Vagina (tissue), 2 donors: ENCODE results near the gene MSRB1. TPM values are rescaled to one million over a fixed set of nuclear protein-coding genes. Genes with fewer than 3 reads are reported as not detected.

ENCODE experiments used
- DNase-seq, 2 donors: peaks; one replicate each; pipeline ENCODE4 v3.0.0-alpha.2; 2017; ENCODE audit errors: extremely low spot score in 2 of 2
- H3K27ac ChIP-seq: fragments of 200-600 bp; sonication (generic); one replicate; pipeline ENCODE4 v1.5.1; 2019
- H3K27me3 ChIP-seq: fragments of 200-600 bp; sonication (generic); one replicate; pipeline ENCODE4 v1.5.1; 2019
- H3K36me3 ChIP-seq, 2 donors: fragments of 200-600 bp; sonication (generic); one replicate each; pipeline ENCODE4 v1.5.1; 2017 to 2019
- H3K4me1 ChIP-seq: fragments of 200-600 bp; sonication (generic); one replicate; pipeline ENCODE4 v1.5.1; 2019
- H3K4me3 ChIP-seq, 2 donors: fragments of 200-600 bp; sonication (generic); 1 replicate in 1 of 2; 2 replicates in 1 of 2; pipeline ENCODE4 v1.5.1; 2016 to 2019
- H3K9me3 ChIP-seq: fragments of 200-600 bp; sonication (generic); one replicate; pipeline ENCODE4 v1.5.1; 2019
- POLR2A ChIP-seq, 2 donors: fragments of 450-650 bp; IDR thresholded peaks; one replicate each; pipeline ENCODE4 v1.6.1; 2017; ENCODE audit warnings: antibody characterized with exemption in 2 of 2, mild to moderate bottlenecking in 2 of 2, moderate library complexity in 2 of 2
- POLR2AphosphoS5 ChIP-seq, 2 donors: sonication (generic); formaldehyde crosslinking; IDR thresholded peaks; one replicate each; pipeline ENCODE4 v1.9.0; 2017; ENCODE audit warnings: antibody characterized with exemption in 2 of 2, mild to moderate bottlenecking in 2 of 2, low read depth in 1 of 2; ENCODE audit not compliant: insufficient read depth in 1 of 2
- intact Hi-C: fragments of 100-400 bp; cut with DNase I; formaldehyde crosslinking; loops from one replicate; pipeline ENCODE4 v1.15.1; 2023
- total RNA-seq: library from RNA; depleted of rRNA; stranded (reverse); fragments of >200 nt; gene quantifications from one replicate; pipeline ENCODE4 v1.2.3, GENCODE V29; 2016
- TF ChIP-seq, protein P1 (sequence below), 3 experiments: fragments of 450-650 bp in 2 of 3; fragments of 200-600 bp in 1 of 3; sonication (generic) in 1 of 3; IDR thresholded peaks; one replicate each; pipeline ENCODE4 v1.5.1; 2017 to 2019; ENCODE audit warnings: antibody characterized with exemption in 3 of 3, mild to moderate bottlenecking in 2 of 3, moderate library complexity in 2 of 3

MSRB1 gene
- total RNA-seq = 53.0 TPM

DNA sequence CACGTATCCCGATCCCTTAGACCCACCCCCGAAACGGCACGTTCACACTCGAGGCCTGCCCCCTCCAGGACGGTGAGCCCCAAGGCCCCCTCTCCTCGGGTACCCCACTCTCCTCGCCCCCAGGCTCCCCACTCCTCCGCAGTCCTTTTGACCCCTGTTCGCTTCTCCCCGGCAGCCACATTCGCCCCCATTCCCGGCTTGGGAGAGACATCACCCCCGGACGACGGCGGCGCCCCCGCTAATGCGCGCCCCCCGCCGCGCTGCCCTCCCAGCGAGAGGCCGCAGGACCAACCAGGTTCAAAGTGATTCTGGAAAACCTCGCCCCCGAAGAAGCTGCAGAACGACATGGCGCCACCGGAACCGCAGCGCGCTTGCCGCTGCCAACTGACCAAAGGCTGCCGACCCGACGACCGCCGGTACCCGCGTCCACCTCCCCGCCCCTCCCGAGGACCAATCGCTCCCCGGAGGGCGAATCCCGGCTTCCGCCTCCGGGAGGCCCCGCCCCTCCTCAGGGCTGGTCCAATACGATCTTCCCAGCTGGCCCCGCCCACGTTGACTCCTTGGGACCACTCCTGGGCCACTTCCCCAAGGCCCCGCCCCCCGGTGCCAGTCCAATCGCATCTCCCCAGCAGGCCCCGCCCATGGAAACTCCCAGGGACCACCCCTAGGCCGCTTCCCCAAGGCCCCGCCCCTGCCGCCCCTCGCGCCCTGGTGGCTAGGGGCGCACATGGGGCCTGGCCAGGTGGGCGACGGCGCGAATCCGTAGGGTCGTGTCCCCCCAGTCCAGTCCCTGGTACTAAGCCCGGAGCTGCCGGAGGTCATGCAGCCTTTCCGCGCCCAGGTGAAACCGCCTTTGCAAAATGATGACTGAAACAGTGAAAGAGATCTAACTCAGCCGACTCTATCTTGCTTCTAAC lies at the start of gene MSRB1:
TSS of gene MSRB1 (minus strand) at position 390 of the 917 bp plus-strand sequence. CDS start at position 347, 43 bp downstream.
- intact Hi-C loops = no loop called here
- peaks cover 21% of the 10 kb centered on the region for H3K4me1 ChIP-seq
- H3K27ac ChIP-seq = peak within 1 kb of the TSS; percentile 82
- DNase-seq = peak in 1 of 2 donors; percentile 98
- no peaks in the 10 kb centered on the region for H3K9me3 ChIP-seq
- peaks cover 0 to 27% of the 10 kb centered on the region in 2 donors for H3K36me3 ChIP-seq
- peak in 1 of 2 donors; percentile 65 for TF ChIP-seq POLR2A (IDR thresholded peaks at IDR 0.05)
- TF ChIP-seq, protein P1, sequence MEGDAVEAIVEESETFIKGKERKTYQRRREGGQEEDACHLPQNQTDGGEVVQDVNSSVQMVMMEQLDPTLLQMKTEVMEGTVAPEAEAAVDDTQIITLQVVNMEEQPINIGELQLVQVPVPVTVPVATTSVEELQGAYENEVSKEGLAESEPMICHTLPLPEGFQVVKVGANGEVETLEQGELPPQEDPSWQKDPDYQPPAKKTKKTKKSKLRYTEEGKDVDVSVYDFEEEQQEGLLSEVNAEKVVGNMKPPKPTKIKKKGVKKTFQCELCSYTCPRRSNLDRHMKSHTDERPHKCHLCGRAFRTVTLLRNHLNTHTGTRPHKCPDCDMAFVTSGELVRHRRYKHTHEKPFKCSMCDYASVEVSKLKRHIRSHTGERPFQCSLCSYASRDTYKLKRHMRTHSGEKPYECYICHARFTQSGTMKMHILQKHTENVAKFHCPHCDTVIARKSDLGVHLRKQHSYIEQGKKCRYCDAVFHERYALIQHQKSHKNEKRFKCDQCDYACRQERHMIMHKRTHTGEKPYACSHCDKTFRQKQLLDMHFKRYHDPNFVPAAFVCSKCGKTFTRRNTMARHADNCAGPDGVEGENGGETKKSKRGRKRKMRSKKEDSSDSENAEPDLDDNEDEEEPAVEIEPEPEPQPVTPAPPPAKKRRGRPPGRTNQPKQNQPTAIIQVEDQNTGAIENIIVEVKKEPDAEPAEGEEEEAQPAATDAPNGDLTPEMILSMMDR (IDR thresholded peaks at IDR 0.05) = no peak
- TF ChIP-seq POLR2AphosphoS5 (IDR thresholded peaks at IDR 0.05; ENCODE audit: insufficient read depth in 1 of 2, low read depth in 1 of 2) = peak; percentile 82 to 89
- H3K27me3 ChIP-seq = no peaks in the 10 kb centered on the region
- peak within 1 kb of the TSS; percentile 77 to 97 for H3K4me3 ChIP-seq

GRCh38 chr16:1991948-1992703 lies 49.1 kb upstream of the MSRB1 start:
- H3K27me3 ChIP-seq = peaks cover 9% of the 10 kb centered on the region

DNA sequence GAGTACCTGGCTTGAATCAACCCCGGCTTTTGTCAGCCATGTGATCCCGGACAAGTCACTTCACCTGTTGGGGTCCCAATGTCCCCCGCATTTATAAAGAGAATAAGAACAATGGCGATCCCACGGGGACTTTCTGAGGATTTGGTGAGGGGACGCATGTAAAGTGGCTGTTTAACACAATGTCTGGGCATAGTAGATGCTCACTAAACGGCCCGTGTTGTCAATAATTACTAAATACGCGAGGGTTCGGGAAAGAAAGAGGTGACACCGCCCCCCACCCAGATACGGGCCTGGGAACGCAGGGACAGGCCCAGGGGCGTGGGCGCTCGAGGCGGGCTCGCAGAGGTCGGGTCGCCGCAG lies 48.6 kb upstream of the MSRB1 start:
- Histone ChIP-seq H3K36me3 (peaks cover 0 to 3% of the 10 kb centered on the region in 2 donors), H3K9me3 (no peaks in the 10 kb centered on the region), H3K4me3 (peak overlapping the region; percentile 29 to 41), H3K27me3 (peaks cover 9% of the 10 kb centered on the region), H3K27ac (no peak overlapping the region), H3K4me1 (peaks cover 24% of the 10 kb centered on the region)
- intact Hi-C loops = no loop called here
- TF ChIP-seq POLR2A (IDR thresholded peaks at IDR 0.05) (no peak), POLR2AphosphoS5 (IDR thresholded peaks at IDR 0.05; ENCODE audit: insufficient read depth in 1 of 2, low read depth in 1 of 2) (no peak)
- TF ChIP-seq, protein P1 (IDR thresholded peaks at IDR 0.05) = no peak
- no peak for DNase-seq

More at GRCh38 chr16:1991948-1992703, 49.1 kb upstream of the MSRB1 start:
- peak overlapping the region; percentile 29 to 41 for H3K4me3 ChIP-seq
- intact Hi-C loops = no loop called here
- H3K4me1 ChIP-seq = peaks cover 24% of the 10 kb centered on the region
- H3K9me3 ChIP-seq = no peaks in the 10 kb centered on the region
- H3K36me3 ChIP-seq = no peaks in the 10 kb centered on the region
- no peak overlapping the region for H3K27ac ChIP-seq
- no peak for DNase-seq
- peak in 1 of 2 donors; percentile 28 for TF ChIP-seq POLR2A (IDR thresholded peaks at IDR 0.05)
- TF ChIP-seq POLR2AphosphoS5 (IDR thresholded peaks at IDR 0.05; ENCODE audit: insufficient read depth in 1 of 2, low read depth in 1 of 2) = peak in 1 of 2 donors; percentile 50
- TF ChIP-seq, protein P1 (IDR thresholded peaks at IDR 0.05) = no peak

- intact Hi-C loops = no loop called here
- Histone ChIP-seq H3K9me3 (no peaks in the 10 kb centered on the region), H3K27ac (no peak overlapping the region), H3K4me1 (peaks cover 24% of the 10 kb centered on the region), H3K36me3 (peaks cover 0 to 7% of the 10 kb centered on the region in 2 donors), H3K4me3 (peak overlapping the region; percentile 29 to 41), H3K27me3 (peaks cover 9% of the 10 kb centered on the region)
- TF ChIP-seq, protein P1 (IDR thresholded peaks at IDR 0.05) = no peak
- TF ChIP-seq POLR2AphosphoS5 (IDR thresholded peaks at IDR 0.05; ENCODE audit: insufficient read depth in 1 of 2, low read depth in 1 of 2) (no peak), POLR2A (IDR thresholded peaks at IDR 0.05) (no peak)
- DNase-seq = no peak
These were observed 48.1 kb upstream of the MSRB1 start for GRCh38 chr16:1991135-1991551.
